Keratinocyte (primary cell): ENCODE measurements around the gene EPHB2.

ENCODE experiments used
- CTCF ChIP-seq, 3 experiments: IDR thresholded peaks in 1 of 3; conservative IDR thresholded peaks in 1 of 3; optimal IDR thresholded peaks in 1 of 3; 2 replicates in 2 of 3; 3 replicates in 1 of 3; pipeline versions ENCODE3 to v1.5.1; 2011; ENCODE audit warnings: low read length in 3 of 3, mild to moderate bottlenecking in 3 of 3, moderate library complexity in 2 of 3, control low read depth in 1 of 3, inconsistent platforms in 1 of 3; ENCODE audit not compliant: insufficient read depth in 2 of 3; ENCODE audit errors: extremely low read depth in 1 of 3
- EZH2 ChIP-seq: IDR thresholded peaks from one replicate; pipeline ENCODE4 v1.6.1; 2012; ENCODE audit warnings: inconsistent platforms, mild to moderate bottlenecking, low read length, moderate library complexity

- TF ChIP-seq CTCF (optimal IDR thresholded peaks at IDR 0.05 in 1 of 3, IDR thresholded peaks at IDR 0.05 in 1 of 3, conservative IDR thresholded peaks at IDR 0.05 in 1 of 3; ENCODE audit: extremely low read depth in 1 of 3, insufficient read depth in 2 of 3, low read length in 3 of 3): no peak
- TF ChIP-seq EZH2: no peak
Measured at GRCh38 chr1:22708777-22709176, 1.9 kb upstream of the EPHB2 start.
